RCC 7860 (cell line): ENCODE measurements around the gene LRRK1.

Experiments
- DNase-seq: peaks from one replicate; pipeline ENCODE4 v3.0.0-alpha.2; 2015; ENCODE audit warnings: low spot score
- FAIRE-seq: peaks from 2 replicates; lab custom pipeline; 2012; peaks lifted over from hg19 to GRCh38; lab: Jason Lieb, UNC

The LRRK1 gene

DNA sequence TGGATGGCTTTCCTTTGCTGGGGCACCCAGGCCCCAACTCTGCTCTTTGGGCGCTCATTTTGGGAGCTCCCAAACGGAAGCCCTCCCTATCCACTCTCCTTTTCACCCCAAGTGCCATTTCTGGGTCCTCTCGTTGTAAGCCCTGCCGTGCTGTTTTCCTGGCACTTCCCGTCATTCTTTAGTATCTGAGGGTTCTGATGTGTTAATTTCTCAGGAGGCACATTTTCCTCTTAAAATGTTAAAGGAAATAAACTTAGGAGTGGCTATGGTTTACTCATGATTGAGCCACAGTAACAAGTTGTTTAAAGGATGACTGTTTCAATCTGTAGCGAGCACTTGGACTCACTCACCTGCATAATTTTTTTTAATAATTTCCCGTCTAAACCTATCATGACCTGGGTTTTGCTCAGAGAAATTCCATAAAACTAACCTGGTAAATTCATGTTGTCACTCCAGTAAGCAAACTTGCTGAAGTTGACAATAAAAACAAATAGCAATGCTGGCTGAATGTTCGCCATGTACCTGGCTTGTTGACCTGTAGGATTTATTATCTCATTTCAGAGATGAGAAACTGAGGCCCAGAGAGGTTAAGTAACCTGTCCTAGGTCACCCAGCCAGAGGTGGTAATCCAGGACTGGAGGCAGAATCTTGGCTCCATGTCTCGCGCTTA is 29.0 kb upstream of the LRRK1 start:
- FAIRE-seq: no peak
- DNase-seq: no peak

DNA sequence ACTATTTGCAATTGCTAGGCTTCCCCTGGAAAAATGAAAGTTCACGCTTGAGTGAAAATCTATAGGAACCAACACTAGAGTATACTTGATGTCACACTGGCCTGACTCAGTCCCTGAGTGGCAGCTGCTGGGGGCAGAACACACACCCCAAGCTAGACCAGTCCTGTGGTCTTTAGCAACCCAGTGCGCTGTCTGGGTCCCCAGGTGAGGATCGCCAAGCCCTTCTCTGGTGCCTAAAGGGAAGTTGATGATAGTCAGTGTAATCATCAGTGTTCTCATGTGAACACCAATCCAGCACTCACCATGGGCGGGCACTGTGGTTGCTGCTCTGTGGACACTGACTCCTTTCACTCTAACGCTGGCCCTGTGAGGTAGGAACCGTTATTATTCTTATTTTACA is 28.3 kb upstream of the LRRK1 start:
- DNase-seq (no peak), FAIRE-seq (no peak)

DNA sequence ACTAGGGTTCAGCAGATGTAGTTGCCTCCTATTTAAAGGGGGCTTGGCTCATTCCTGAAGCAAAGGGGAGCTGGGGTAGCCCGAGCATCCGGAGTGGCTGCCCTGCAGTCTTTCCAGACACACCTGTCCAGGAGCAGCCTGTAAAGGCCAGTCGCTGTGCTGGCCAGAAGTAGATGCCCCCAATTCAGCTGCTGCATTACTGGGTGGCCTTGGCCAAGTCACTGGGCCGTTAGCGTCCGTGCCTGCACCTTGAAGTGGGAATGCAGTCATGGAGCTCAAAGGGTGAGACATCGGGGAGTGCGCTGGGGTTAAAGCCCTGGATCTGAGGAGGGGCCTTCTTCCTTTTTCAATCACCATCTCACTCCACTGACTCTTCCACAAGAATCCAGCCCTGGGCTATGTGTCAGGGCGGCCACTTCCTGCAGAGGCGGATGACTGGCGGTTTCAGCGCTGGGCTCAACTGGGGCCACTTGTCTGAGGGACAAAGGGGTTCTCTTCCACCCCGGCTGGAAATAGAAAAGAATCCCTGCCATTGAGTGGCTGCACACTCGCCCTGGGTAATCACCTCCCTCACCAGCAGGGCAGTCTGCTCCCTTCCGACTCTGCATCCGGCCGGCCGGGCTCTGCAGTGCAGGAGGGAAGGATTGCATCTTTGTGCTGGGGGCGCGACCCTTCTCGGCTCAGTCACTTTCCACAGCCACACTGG is 27.7 kb upstream of the LRRK1 start:
- no peak for DNase-seq
- no peak for FAIRE-seq

GRCh38 chr15:100892013-100892355 is 27.2 kb upstream of the LRRK1 start:
- FAIRE-seq: no peak
- DNase-seq: no peak

GRCh38 chr15:100893261-100893963 is 25.7 kb upstream of the LRRK1 start:
- no peak for DNase-seq
- no peak for FAIRE-seq

- DNase-seq (no peak), FAIRE-seq (no peak)
These were observed 25.2 kb upstream of the LRRK1 start for GRCh38 chr15:100893964-100894295.

GRCh38 chr15:100895721-100896120 is 23.4 kb upstream of the LRRK1 start:
- DNase-seq: no peak
- no peak for FAIRE-seq

DNA sequence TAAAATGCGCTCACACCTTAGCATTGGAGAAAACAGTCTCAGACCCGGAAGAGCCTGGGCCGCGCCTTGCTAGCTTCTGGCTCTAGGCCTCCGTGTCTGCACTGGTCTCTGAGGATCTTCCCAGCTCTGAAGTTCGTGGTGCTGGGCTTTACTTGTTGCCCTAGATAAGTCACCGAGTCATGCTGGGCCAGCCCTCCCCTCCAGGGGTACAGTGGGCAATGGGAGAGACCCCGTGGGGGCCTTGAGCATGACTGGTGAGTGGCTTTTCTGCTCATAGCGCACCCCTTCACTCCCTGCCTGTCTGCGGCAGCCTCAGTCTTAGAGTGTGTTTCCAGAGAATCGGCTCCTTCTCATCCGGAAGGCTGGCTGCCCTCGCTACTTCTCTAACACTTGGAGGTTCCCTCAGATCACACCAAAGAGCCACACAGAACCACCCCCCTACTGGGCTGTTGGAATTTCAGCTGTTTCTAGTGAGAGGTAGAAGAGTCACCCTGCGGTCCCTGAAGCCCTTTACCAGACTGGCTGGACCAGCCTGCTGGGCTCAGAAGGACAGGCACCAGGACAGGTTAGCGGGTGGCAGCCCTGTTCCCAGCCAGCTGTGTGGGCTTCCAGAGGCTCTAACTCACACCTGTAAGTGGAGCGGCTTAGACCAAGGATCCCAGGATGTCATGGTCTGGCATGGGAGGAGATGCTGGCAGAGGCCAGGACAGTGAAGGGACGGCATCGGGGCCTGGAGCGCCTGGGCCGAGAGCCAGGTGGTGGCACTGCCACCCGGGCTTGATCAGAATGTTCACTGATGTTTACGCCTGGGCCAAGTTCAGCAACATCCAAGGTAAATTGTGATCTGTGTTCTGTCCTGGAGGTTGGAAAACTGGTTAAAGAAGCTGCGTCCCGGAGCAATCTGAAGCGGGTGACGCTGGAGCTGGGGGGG is 21.7 kb upstream of the LRRK1 start:
- FAIRE-seq: no peak
- no peak for DNase-seq

GRCh38 chr15:100898152-100898490 is 21.0 kb upstream of the LRRK1 start:
- no peak for DNase-seq
- FAIRE-seq: no peak

- no peak for DNase-seq
- no peak for FAIRE-seq
These were observed 20.3 kb upstream of the LRRK1 start for GRCh38 chr15:100898661-100899462.

GRCh38 chr15:100899601-100900000 is 19.6 kb upstream of the LRRK1 start:
- DNase-seq (no peak), FAIRE-seq (no peak)

GRCh38 chr15:100900136-100900794 is 18.9 kb upstream of the LRRK1 start:
- FAIRE-seq: no peak
- no peak for DNase-seq

DNA sequence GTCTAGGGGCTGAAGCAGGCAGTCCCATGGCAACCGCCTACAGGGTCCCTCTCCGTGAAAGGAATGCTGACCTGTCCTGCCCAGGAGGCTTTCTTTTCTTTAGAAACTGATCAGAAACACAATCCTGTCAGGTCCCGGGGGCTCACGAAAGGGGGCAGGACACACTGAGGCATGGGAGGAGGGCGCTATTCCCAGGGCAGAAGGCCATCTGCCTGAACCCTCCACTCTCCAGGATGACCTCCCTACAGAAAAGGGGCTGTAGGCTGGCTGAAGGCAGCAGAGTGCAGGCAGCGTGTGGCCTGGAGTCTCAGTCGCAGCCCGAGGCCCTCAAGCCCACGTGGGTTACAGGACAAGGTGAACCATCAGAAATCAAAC is 18.4 kb upstream of the LRRK1 start:
- no peak for DNase-seq
- no peak for FAIRE-seq

DNA sequence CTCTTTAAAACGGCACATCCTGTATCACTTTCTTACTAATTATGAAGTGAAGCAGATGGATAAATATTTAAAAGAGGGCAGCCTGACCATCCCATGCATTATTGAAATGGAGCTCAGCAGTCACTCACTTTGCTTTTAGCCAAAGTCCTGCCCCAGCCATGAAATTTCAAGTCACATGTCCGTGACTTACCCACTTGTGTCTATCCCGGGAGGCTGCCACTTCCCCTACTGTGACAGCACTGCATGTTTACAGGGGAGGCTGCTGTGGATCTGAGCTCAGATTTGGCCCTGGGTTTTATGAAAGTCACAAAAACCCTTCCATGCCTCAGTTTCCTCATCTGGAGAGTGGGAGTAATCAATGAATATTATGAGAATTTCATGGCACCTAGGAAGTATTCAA is 17.9 kb upstream of the LRRK1 start:
- no peak for DNase-seq

DNA sequence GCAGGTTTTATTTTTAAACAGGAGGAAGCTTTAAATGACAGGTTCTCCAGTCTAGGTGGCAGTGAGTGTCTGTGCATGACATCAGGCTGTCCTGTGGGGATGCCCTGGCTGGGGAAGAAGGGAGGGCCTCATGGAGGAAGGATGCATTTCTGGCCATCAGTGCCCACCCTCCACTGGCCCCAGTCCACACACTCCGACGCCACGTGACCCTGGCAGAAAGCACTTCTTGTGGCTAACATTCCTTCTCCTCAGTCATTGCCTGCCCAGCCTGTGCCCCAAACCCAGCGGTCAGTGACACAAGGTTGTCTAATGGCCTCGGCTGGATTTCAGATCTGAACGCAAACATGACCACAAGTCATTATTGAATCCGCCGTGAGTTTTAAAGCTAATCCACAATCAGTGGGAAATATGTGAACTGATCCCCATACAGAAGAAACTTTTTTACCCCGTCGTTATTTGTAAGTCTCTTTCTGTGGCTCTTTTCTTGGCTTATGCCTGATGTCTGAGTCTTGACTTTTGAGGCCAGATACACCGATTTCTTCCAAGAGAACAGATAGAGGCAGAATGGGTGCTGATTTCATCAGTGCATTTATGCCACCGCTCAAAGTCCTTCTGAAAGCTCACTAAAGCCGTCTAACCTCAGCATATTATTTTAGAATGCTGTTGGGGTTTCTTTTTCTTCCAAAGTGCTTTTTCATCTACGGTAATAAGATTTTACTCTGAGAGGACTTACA is 17.3 kb upstream of the LRRK1 start:
- FAIRE-seq (peak; percentile 49), DNase-seq (peak; percentile 55)

More for the DNA sequence above, 17.9 kb upstream of the LRRK1 start:
- FAIRE-seq: no peak

- no peak for DNase-seq
- FAIRE-seq: no peak
These were observed 16.6 kb upstream of the LRRK1 start for GRCh38 chr15:100902436-100903167.

DNA sequence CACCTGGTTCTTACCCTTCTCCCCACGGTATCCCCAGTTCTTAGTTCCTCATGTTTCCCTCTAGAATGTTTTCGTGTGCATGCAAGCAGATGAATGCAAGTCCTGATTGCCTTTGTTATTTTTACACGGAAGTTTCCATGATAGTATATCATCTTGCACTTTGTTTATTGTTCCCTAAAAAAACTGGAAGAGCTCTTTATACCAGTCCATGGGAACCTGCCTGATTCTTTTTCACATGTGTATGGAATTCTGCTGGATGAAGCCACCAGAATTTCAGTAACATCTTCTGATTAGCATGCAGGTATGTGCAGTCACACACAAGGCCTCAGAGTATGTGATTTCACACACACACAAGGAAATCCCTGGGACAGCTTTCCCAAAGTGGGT is 16.0 kb upstream of the LRRK1 start:
- FAIRE-seq: no peak
- DNase-seq: no peak

GRCh38 chr15:100905850-100906249 is 13.3 kb upstream of the LRRK1 start:
- no peak for FAIRE-seq

GRCh38 chr15:100908466-100908865 is 10.7 kb upstream of the LRRK1 start:
- FAIRE-seq: no peak
- DNase-seq: no peak

More at GRCh38 chr15:100905850-100906249, 13.3 kb upstream of the LRRK1 start:
- DNase-seq: no peak
